Fibroblast of pulmonary artery (primary cell): ENCODE measurements around the gene SYNRG.

ENCODE experiments used
- DNase-seq: peaks from one replicate; pipeline ENCODE4 v3.0.0-alpha.2; 2010; ENCODE audit warnings: low read depth
- H3K4me3 ChIP-seq: replicated peaks from 2 replicates; pipeline ENCODE4 v1.5.1; 2011; ENCODE audit warnings: low read depth, mild to moderate bottlenecking, control low read depth, low read length, moderate library complexity
- CTCF ChIP-seq: IDR thresholded peaks from 2 replicates; pipeline ENCODE4 v1.5.1; 2011; ENCODE audit warnings: mild to moderate bottlenecking, control low read depth, low read length, inconsistent platforms; ENCODE audit errors: missing control alignments

SYNRG gene

GRCh38 chr17:37465069-37465616 is 144.1 kb downstream of the SYNRG start:
- no peak overlapping the region for H3K4me3 ChIP-seq
- DNase-seq: peak; percentile 84
- no peak for TF ChIP-seq CTCF
